ENCODE results near the gene IFIT5.
"Not testable (repeated sequence)": the region's sequence is repeated elsewhere in the genome, so short reads cannot be mapped to it uniquely, and the experiment has no call there.

IFIT5 gene

DNA sequence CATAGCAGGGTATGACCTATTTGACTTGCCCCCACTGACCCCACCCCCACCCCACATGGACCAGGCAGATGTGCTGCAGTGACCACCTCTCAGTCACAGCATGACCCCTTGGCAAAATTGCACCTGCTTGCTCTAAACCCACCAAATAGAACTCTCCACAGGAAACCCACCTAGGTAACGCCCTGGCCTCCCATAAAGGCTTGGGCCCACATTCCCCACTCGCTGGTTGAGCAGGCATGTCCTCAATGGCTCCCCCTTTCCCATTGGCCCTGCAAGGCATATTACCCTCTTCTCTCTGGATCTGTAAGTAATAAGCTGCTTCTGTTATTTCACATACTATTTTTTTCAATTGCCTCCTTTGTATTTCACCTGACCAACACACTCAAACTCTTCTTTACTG is 19.2 kb upstream of the IFIT5 start:
- H3K4me3 ChIP-seq (ENCODE audit: low read depth, low read length), result no peak overlapping the region
- TF ChIP-seq, protein P1, sequence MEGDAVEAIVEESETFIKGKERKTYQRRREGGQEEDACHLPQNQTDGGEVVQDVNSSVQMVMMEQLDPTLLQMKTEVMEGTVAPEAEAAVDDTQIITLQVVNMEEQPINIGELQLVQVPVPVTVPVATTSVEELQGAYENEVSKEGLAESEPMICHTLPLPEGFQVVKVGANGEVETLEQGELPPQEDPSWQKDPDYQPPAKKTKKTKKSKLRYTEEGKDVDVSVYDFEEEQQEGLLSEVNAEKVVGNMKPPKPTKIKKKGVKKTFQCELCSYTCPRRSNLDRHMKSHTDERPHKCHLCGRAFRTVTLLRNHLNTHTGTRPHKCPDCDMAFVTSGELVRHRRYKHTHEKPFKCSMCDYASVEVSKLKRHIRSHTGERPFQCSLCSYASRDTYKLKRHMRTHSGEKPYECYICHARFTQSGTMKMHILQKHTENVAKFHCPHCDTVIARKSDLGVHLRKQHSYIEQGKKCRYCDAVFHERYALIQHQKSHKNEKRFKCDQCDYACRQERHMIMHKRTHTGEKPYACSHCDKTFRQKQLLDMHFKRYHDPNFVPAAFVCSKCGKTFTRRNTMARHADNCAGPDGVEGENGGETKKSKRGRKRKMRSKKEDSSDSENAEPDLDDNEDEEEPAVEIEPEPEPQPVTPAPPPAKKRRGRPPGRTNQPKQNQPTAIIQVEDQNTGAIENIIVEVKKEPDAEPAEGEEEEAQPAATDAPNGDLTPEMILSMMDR (IDR thresholded peaks at IDR 0.05; ENCODE audit: borderline replicate concordance, insufficient read depth, low read depth, low read length), result no peak

DNA sequence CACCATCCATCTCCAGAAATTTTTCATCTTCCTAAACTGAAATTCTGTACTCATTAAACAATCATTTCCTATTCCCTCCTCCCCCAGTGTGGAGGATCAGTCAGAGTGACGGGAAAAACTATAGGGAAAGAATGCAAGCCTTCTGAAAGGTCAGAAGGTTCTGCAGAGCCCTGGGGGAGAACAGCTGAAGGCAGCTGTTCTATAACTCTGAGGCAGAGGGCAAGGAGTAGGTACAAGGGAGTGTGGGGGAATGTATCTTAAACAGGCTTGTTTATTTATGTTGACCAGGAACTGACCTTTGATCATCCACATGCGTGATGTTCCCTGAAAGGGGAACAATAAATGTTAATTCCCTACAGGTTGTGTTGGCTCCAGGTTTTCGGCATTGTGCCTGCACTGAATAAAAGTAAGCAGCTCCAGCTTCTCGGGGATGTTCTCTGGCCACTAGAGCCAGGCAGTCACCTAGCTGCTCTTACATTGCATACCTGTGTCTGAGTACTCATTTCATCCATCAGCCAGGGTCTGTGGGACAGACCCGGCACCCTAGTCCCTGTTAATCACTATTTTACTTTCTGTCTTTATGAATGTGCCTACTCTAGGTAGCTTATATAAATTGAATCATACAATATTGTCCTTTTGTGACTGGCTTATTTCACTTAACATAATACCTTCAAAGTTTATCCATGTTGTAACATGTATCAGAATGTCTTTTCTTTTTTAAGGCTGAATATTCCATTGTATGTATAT is 16.2 kb upstream of the IFIT5 start:
- TF ChIP-seq, protein P1 (IDR thresholded peaks at IDR 0.05; ENCODE audit: borderline replicate concordance, insufficient read depth, low read depth, low read length), result no peak
- no peak overlapping the region for H3K4me3 ChIP-seq (ENCODE audit: low read depth, low read length)

DNA sequence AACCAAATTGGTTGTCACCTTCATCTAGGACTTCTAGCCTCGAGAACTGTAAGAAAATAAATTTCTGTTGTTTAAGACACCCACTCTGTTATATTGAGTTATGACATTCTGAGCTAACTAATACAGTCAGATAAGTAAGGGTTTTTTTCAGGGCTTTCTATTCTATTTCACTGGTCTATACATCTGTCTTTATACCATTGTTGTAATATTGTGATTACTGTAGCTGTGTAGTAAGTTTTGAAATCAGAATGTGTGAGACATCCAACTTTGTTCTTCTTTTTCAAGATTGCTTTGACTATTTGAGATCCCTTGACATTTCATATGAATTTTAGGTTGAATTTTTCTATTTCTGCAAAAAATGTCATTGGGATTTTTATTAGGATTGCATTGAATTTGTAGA is 14.4 kb upstream of the IFIT5 start:
- TF ChIP-seq, protein P1 (IDR thresholded peaks at IDR 0.05; ENCODE audit: borderline replicate concordance, insufficient read depth, low read depth, low read length), result no peak
- H3K4me3 ChIP-seq (ENCODE audit: low read depth, low read length), result no peak overlapping the region

DNA sequence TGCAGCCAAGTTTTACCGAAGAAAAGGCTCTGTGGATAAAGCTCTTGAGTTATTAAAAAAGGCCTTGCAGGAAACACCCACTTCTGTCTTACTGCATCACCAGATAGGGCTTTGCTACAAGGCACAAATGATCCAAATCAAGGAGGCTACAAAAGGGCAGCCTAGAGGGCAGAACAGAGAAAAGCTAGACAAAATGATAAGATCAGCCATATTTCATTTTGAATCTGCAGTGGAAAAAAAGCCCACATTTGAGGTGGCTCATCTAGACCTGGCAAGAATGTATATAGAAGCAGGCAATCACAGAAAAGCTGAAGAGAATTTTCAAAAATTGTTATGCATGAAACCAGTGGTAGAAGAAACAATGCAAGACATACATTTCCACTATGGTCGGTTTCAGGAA is 11.3 kb upstream of the IFIT5 start:
- TF ChIP-seq, protein P1 (IDR thresholded peaks at IDR 0.05; ENCODE audit: borderline replicate concordance, insufficient read depth, low read depth, low read length), result no peak

DNA sequence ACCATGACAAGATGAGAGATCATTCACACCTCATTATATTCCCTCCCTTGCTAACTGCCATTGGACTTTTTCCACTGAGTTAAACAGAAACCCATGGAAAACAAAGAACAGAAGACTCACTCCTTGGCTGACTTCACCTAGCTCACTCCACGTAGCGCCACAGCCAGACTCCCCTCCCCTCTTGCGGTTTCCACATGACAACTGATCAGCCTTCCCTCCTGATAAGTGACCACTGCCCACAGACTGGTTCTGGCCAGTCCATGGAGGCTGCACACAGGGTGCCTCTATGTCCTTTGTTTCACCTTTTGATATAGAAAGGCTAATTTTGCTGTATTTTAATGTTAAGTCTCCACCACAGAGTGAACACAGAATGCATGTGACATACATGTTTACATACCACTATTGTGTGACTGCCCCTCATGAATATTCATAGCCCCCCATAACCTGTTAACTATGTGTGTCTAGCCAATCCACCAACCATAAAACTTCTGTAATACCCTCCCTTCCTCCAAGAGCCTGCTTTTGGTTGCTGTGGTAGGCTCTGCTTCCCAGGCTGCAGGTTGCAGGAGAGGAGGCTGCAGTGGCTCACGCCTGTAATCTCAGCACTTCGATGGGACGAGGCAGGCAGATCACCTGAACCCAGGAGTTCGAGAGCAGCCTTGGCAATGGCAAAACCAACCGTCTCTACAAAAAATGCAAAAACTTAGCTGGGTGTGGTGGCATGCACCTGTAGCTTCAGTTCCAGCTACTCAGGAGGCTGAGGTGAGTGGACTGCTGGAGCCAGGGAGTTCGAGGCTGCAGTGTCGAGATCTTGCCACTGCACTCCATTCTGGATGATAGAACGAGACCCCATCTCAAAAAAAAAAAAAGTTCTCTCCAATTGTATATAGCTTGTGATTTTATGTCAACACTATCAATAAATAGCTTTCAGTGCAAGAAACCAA is 10.0 kb upstream of the IFIT5 start:
- TF ChIP-seq, protein P1 (IDR thresholded peaks at IDR 0.05; ENCODE audit: borderline replicate concordance, insufficient read depth, low read depth, low read length), result no peak
- H3K4me3 ChIP-seq (ENCODE audit: low read depth, low read length), result no peak overlapping the region

More for the DNA sequence above, 11.3 kb upstream of the IFIT5 start:
- H3K4me3 ChIP-seq (ENCODE audit: low read depth, low read length), result no peak overlapping the region

DNA sequence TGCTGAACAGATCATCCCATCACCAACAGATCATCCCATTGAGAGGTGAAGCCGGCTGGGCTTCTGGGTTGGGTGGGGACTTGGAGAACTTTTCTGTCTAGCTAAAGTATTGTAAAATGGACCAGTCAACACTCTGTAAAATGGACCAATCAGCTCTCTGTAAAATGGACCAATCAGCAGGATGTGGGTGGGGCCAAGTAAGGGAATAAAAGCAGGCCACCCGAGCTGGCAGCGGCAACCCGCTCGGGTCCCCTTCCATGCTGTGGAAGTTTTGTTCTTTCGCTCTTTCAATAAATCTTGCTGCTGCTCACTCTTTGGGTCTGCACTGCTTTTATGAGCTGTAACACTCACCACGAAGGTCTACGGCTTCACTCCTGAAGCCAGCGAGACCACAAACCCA is 8.2 kb upstream of the IFIT5 start:
- not testable (repeated sequence) for H3K4me3 ChIP-seq (ENCODE audit: low read depth, low read length)

DNA sequence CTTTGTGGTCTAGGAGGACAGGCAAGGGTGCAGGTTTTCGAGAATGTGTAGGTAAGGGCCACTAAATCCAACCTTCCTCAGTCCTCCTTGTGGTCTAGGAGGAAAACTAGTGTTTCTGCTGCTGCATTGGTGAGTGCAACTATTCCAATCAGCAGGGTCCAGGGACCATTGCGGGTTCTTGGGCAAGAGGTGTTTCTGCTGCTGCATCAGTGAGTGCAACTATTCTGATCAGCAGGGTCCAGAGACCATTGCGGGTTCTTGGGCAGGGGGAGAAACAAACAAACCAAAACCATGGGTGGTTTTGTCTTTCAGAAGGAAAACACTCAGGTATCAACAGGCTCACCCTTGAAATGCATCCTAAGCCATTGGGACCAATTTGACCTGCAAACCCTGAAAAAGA is 6.6 kb upstream of the IFIT5 start:
- H3K4me3 ChIP-seq (ENCODE audit: low read depth, low read length), result not testable (repeated sequence)

DNA sequence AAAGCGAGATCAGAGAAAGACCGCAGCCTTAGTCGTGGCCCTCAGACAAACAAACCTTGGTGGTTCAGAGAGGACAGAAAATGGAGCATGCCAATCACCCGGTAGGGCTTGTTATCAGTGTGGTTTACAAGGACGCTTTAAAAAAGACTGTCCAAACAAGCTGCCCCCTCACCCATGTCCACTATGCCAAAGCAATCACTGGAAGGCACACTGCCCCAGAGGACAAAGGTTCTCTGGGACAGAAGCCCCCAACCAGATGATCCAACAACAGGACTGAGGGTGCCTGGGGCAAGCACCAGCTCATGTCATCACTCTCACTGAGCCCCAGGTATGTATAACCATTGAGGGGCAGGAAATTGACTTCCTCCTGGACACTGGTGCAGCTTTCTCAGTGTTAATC is 5.1 kb upstream of the IFIT5 start:
- not testable (repeated sequence) for H3K4me3 ChIP-seq (ENCODE audit: low read depth, low read length)

DNA sequence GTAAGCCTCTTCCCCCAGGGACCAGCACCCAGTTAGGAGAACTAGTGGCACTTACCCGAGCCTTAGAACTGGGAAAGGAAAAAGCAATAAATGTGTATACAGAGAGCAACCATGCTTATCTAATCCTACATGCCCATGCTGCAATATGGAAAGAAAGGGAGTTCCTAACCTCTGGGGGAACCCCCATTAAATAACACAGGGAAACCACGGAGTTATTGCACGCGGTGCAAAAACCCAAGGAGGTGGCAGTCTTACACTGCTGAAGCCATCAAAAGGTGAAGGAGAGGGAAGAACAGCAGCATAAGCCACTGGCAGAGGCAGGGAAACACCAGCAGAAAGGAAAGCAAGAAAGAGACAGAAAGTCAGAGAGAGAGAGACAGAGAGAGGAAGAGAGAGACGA is 3.8 kb upstream of the IFIT5 start:
- H3K4me3 ChIP-seq (ENCODE audit: low read depth, low read length), result not testable (repeated sequence)

DNA sequence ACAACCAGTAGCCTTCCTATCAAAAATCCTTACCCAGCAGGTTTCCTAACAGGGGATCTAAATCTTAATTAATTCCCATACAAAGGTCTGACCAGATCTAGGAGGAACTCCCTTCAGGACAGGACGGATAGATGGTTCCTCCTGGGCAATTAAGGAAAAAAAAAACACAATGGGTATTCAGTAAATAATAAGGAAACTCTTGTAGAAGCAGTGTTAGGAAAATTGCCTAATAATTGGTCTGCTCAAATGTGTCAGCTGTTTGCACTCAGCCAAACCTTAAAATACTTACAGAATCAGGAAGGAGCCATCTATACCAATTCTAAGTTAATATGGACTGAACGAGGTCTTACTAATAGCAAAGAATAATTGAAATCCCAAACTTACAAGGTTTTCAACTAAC is 3.2 kb upstream of the IFIT5 start:
- H3K4me3 ChIP-seq (ENCODE audit: low read depth, low read length), result not testable (repeated sequence)

DNA sequence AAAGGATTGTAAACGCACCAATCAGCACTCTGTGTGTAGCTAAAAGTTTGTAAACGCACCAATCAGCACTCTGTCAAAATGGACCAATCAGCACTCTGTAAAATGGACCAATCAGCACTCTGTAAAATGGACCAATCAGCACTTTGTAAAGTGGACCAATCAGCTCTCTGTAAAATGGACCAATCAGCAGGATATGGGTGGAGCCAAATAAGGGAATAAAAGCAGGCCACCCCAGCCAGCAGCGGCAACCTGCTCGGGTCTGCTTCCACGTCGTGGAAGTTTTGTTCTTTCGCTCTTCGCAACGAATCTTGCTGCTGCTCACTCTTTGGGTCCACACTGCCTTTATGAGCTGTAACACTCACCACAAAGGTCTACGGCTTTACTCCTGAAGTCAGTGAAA is 2.1 kb upstream of the IFIT5 start:
- not testable (repeated sequence) for H3K4me3 ChIP-seq (ENCODE audit: low read depth, low read length)
